Astrocyte of the cerebellum (primary cell): ENCODE measurements around the gene SWI5.

Experiments used
- DNase-seq: peaks from one replicate; pipeline ENCODE4 v3.0.0-alpha.2; 2011; ENCODE audit warnings: low read depth
- H3K4me3 ChIP-seq: 2 replicates; pipeline ENCODE4 v1.5.1; 2011; ENCODE audit warnings: mild to moderate bottlenecking, low read depth, low read length, moderate library complexity
- CTCF ChIP-seq: IDR thresholded peaks from 2 replicates; pipeline ENCODE4 v1.5.1; 2012; ENCODE audit warnings: low read length, low read depth, moderate library complexity, mild to moderate bottlenecking; ENCODE audit errors: missing control alignments
- in situ Hi-C: cut with HindIII; loops from 2 replicates; pipeline ENCODE4 v1.10.0; 2017; ENCODE audit warnings: low sequenced_read_pairs

The SWI5 gene

GRCh38 chr9:128316421-128316820 lies 40.3 kb downstream of the SWI5 start:
- DNase-seq = no peak
- TF ChIP-seq CTCF = no peak
- in situ Hi-C loops = no loop called here
- no peak overlapping the region for H3K4me3 ChIP-seq

- in situ Hi-C loops = no loop called here
- no peak for TF ChIP-seq CTCF
- DNase-seq = no peak
- no peak overlapping the region for H3K4me3 ChIP-seq
Observed at GRCh38 chr9:128317629-128318028, 41.6 kb downstream of the SWI5 start.

GRCh38 chr9:128321343-128321742 lies 45.3 kb downstream of the SWI5 start:
- TF ChIP-seq CTCF = no peak
- in situ Hi-C loops = no loop called here
- H3K4me3 ChIP-seq = peak overlapping the region; percentile 95
- DNase-seq = no peak

GRCh38 chr9:128321879-128322403 lies 45.9 kb downstream of the SWI5 start:
- in situ Hi-C loops = no loop called here
- H3K4me3 ChIP-seq = peak overlapping the region; percentile 95
- DNase-seq = no peak
- TF ChIP-seq CTCF = no peak

- peak within 1 kb of the TSS; percentile 95 for H3K4me3 ChIP-seq
- DNase-seq = peak; percentile 87
- no peak for TF ChIP-seq CTCF
- in situ Hi-C loops = no loop called here
Observed at GRCh38 chr9:128322404-128323211, 46.5 kb downstream of the SWI5 start, which contains the start of the genes COQ4 and TRUB2. COQ4 (plus strand) TSS chr9:128322839; CDS start chr9:128322859, 20 bp downstream. TRUB2 (minus strand) TSS chr9:128322447; CDS start chr9:128322408, 39 bp downstream.

- H3K4me3 ChIP-seq = peak overlapping the region; percentile 95
- DNase-seq = no peak
- TF ChIP-seq CTCF = no peak
- in situ Hi-C loops = no loop called here
Observed at GRCh38 chr9:128323212-128323730, 47.2 kb downstream of the SWI5 start.
